ENCODE data around the gene ZBTB42.

ZBTB42 gene

GRCh38 chr14:104784218-104784568 lies 16.7 kb upstream of the ZBTB42 start:
- DNase-seq = no peak

DNA sequence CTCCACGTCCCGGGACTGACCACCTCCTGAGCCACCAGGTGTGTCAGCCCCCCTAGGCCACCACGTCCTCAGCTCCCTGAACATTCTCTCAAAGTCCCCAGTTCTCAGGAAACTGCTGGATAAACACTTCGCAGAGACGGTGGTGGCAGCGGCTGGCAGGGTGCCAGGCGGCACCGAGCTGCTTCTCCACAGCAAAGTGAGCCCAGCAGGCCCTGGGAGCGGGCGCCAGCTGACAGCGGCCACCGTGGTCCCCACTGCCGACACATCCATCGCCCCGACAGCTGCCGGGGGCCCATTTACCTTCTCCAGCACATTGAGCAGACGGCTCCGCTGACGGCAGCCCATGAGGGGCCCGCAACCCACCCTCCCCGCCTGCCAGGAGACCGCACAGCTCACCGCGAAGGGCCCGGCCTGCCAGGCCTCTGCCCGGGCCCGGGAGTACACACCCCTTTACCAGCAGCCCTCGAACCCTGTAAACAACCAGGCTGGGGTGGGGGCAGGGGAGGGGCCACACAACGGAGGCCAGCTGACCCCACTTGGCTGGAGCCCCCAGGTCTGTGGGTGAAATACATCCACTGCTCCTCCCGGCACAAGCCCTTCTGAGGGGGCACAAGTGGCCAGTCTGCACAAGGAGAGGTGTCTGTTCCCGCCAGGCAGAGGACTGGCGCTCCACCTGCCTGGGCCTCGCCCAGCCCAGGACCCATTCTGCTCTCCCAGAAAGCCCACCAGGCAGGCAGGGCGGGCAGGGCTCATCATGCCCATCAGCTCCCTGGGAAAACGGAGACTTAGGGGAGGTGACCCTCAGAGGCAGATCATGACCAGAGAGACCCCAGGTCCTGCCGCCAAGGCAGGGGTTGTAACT lies 15.8 kb upstream of the ZBTB42 start:
- no peak for DNase-seq

- no peak for DNase-seq
Observed at GRCh38 chr14:104785708-104786080, 15.2 kb upstream of the ZBTB42 start.

DNA sequence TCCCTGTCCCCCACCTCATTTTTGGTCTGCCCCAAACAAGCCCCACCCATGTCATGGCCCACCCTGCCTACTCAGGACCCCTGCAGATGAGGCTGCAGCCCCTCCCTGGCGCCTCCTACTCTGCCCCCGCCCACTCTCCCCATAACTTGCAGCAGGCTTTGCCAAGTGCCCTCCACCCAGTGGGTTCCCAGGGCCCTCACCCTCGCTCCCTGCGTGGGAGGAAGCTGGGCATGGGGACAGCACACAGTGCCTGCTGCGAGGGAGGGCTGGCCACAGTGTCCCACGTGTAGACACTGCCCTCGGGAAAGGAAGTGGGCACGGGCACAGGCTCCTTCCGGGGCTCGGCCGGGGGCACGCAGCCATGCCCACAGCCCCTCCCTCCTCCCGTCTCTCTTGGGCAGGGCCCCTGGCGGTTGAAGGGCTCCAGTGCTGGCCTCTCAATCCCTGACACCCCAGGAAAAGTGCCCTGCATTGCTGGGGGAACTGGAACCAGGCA lies 14.8 kb upstream of the ZBTB42 start:
- peak; percentile 57 for DNase-seq

DNA sequence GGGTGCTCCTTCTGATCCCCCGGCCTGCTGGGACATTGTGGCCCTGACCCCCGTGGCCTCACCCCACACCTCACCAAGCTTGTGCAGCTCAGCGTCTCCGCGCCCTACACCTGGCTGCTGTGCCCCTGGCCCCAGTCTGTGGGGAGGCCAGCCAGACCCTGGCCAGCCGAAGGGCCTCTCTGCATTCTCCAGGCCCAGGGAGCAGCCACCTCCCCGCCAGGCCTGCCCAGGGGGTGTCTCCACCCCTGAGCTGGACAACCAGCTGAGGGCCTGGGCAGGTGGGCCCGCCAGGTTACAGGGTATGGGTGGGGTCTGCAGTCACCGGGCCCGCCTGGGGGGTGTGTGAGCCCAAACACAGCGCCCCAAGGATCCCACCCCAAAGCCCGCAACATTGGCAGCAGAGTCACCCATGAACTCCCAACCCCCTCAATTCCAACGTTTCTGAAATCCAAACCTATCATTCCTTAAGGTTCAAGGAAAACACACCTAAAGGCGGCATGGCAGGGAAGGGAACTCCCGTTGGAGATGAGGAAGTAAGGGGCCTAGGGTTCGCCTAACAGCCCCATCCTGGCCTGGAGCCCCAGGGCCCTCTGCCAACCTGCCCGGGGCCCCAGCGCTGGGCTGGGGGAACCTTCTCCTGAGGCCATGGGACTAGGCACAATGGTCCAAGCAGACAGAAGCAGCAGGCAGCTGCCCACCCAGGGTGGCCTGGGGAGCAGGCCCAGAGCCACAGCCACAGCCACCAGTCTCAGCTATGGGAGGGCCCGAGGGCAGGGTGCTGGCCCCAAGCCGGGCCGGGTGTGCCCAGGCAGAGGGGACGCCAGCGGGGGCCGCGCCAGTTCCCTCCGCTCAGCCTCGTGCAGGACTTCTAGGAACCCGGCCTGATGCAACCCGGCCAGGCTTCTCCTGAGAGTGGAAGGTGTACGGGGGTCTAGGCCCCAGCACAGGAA lies 13.9 kb upstream of the ZBTB42 start:
- no peak for DNase-seq

- DNase-seq = no peak
Observed at GRCh38 chr14:104787736-104788135, 13.2 kb upstream of the ZBTB42 start.

DNA sequence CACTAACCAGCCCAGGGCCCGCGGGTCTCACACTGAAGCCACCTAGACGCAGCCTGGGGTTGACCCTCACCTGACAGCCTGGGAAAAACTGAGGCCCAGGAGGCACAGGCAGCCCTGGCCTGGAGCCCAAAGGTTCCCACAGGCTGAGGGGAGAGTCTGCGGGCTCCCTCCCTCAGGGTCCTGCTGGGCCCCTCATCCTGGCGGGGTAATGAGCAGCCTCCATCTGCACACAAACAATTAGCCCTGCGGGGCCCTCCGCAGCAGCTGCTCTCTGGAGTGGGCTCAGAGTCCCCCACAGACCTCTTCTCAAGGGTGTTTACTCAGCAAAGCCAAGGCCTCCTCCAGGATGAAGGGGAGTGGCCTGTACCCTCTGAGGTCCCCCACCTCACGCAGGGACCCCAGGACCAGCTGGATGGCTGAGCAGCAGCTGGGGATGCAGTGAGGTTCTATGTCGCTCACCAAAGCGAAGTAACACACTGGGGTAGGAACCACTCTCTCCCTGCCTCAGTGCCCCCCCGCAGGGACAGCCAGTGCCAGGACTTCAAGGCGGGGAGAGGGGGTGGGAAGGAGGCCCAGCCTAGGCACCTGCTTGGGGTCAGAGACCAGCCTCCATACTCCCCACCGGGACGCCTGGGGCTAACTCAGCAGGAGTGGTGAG lies 12.6 kb upstream of the ZBTB42 start:
- DNase-seq = no peak

DNA sequence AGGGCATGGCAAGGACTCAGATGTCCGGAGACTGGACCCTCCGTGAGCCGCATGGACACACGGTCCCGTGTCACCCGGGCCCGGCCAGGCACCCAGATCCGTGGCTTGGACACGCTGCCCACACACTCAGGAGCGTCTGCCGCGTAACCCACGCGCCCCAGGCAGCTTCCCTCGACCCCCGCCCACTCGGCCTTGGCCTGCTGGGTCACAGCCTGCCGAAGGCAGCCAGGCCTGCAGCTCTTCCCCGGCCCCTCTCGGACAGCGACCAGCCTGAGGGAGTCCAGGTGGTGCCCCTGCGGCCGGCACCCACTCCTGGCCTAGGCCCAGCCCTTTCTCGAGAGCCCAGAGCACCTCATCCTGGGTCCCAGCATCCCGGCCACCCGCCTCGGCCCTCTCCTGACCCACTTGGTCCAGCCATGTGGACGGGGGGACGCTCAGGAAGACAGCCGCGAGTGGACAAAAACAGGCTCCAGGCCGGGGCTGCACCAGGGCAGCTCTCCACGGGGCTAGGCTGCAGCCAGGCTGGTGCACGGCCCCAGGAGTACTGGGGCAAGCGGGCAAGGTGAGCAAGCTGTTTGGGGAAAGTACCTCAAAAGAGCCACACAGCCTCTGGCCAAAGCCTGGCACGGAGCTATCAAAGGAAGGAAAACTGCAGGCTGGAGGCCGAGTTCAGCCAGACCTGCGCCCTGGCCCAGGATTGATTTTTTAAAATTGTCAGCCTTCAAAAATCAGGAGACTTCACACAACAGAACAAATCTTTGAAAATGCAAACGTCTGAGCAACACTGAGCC lies 11.8 kb upstream of the ZBTB42 start:
- DNase-seq = no peak

- no peak for DNase-seq
Observed at GRCh38 chr14:104789752-104790743, 10.9 kb upstream of the ZBTB42 start.

DNA sequence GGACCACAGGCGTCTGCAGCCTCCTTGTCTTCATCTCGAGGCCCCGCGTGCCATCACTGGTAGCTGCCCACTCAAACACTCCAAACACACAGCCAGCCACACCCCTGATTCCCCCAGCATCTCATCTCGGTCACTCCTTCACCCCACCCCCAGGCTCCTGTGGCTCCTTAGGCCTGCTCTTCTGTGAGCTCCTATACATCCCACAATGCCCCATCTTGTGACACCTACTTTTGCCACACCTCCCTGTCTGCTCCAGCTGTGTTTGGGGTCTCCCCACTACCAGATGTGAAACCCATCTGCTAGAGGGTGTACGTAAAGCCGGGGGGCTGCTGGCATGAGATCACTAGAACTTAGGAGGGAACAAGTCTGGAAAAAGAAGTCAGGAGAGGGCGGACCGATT lies 9.5 kb upstream of the ZBTB42 start:
- no peak for DNase-seq

DNA sequence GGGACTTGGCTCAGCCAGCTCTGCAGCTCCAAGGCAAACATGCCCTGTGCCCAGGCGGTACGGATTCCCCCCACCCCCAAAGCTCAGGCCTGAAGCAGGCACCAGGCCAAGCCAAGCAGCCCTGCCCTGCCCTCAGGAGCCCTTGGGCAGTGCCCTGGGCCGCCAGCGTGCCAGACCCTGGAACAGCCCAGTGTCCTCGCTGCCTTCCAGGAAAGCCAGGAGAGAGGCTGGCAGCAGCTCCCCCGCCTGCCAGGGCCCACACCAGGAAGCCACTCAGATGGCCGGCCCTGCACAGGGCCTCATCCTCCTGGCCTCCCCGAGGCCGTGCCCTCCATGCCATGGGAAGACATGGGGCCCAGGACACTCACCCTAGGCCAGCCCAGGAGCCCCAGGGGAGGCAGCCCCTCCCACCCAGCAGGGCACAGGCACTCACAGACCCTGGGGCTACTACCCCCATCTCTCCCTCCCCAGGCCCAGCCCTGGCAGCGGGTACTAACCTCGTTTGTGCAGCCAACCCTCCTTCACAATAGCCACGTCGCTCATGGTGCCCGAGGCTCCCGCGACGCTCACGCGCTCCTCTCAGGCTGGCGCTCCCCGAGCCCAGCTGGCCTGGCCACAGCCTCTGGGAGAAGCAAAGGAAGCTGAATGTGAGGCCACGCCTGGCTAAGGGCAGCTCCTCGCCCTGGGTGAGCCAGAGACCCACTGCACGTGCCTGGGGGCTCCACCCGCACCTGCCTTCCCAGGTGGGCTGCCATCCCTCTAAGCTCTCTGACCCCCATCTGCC lies 8.6 kb upstream of the ZBTB42 start:
- DNase-seq = no peak

- DNase-seq = no peak
Observed at GRCh38 chr14:104792945-104793702, 7.8 kb upstream of the ZBTB42 start.

DNA sequence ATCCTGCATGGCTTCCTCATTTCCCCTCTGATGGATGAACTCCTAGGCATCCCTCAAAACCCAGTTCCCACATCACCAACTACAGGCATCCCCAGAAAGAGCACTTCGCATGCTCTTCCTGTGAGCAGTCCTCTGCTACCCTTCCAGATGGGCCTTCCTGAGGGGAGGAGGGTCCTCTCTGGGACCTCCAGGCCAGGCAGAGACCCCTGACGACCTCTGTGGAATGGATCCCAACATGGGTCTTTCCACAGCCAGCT lies 7.3 kb upstream of the ZBTB42 start:
- DNase-seq = no peak

- DNase-seq = peak; percentile 57
Observed at GRCh38 chr14:104794099-104794498, 6.8 kb upstream of the ZBTB42 start.

GRCh38 chr14:104794631-104794992 lies 6.3 kb upstream of the ZBTB42 start:
- DNase-seq = peak; percentile 24

GRCh38 chr14:104794993-104795780 lies 5.7 kb upstream of the ZBTB42 start, which contains the start of gene AKT1:
Gene AKT1 (minus strand): TSS chr14:104795748. CDS start chr14:104792643, 3,105 bp downstream.
- DNase-seq = no peak

- DNase-seq = peak; percentile 39
Observed at GRCh38 chr14:104795781-104796686, 4.9 kb upstream of the ZBTB42 start.

DNA sequence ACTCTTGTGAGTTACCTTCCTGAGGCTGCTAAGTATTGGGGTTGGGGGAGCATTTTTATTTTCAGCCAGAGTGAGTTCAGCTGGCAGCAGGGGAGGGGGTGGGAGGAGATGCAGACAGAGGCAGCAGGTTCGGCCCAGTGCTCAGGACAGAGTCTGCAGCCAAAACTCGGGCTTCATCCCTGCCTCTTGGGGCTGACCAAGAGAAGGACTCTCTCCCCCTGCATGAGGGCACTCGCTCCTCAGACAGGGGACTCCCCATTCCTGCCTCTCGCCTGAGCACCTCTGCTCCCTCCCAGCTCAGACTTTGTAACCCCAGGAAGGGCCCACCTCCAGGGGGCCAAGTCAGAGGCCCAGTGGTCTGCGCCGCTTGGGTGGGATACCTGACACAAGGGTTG lies 4.2 kb upstream of the ZBTB42 start:
- DNase-seq = no peak

Measured in hematopoietic multipotent progenitor cell treated with erythropoietin and hydrocortisone succinate and interleukin-3 and kit ligand, for 8 days (in vitro differentiated cells).